Endothelial cell of umbilical vein (primary cell): ENCODE data around the gene CPED1. TPM values are rescaled to one million over a fixed set of nuclear protein-coding genes. Genes with fewer than 3 reads are reported as not detected.

ENCODE experiments used
- BruUV-seq: library from RNA; stranded (reverse); fragments of 400-500 nt; replicated peaks from 2 replicates; lab custom pipeline; 2021; lab: Mats Ljungman, UMichigan
- CTCF ChIA-PET: fragments of 300-600, 350-600 bp; sonication (Branson Sonifier 250); formaldehyde crosslinking; loops from one replicate; lab custom pipeline; 2021; ENCODE audit warnings: antibody characterized with exemption, inconsistent platforms; lab: Charles Lee
- POLR2A ChIA-PET: fragments of 300-600, 350-600 bp; sonication (Branson Sonifier 250); formaldehyde crosslinking; loops from one replicate; lab custom pipeline; 2021; ENCODE audit warnings: antibody characterized with exemption, inconsistent platforms; lab: Charles Lee
- DNase-seq: peaks from one replicate; pipeline ENCODE4 v3.0.0-alpha.2; 2011; ENCODE audit warnings: low read depth, low spot score
- FAIRE-seq: peaks from 2 replicates; lab custom pipeline; 2011; peaks lifted over from hg19 to GRCh38; lab: Jason Lieb, UNC
- H2AFZ ChIP-seq: 2 replicates; pipeline ENCODE4 v1.6.0; 2012; ENCODE audit warnings: low read depth, low read length, control low read depth, inconsistent platforms
- H3K27ac ChIP-seq: 2 replicates; pipeline ENCODE4 v1.5.1; 2011; ENCODE audit warnings: low read depth, mild to moderate bottlenecking, control low read depth, low read length, moderate library complexity; ENCODE audit not compliant: insufficient read depth
- H3K27me3 ChIP-seq, 2 experiments: 2 replicates each; pipeline versions ENCODE4 v1.6.0 to v1.6.1; 2011; ENCODE audit warnings: low read length in 2 of 2, mixed read lengths in 1 of 2; ENCODE audit not compliant: control insufficient read depth in 2 of 2, insufficient read depth in 2 of 2
- H3K36me3 ChIP-seq, 2 experiments: 2 replicates in 1 of 2; 3 replicates in 1 of 2; pipeline ENCODE4 v1.5.1; 2011; ENCODE audit warnings: low read length in 2 of 2, mild to moderate bottlenecking in 1 of 2, moderate library complexity in 1 of 2; ENCODE audit not compliant: control insufficient read depth in 2 of 2, insufficient read depth in 2 of 2; ENCODE audit errors: extremely low read depth in 1 of 2
- H3K4me1 ChIP-seq: 3 replicates; pipeline ENCODE4 v1.5.1; 2011; ENCODE audit warnings: mild to moderate bottlenecking, low read length; ENCODE audit not compliant: control insufficient read depth, insufficient read depth; ENCODE audit errors: extremely low read depth
- H3K4me2 ChIP-seq: 2 replicates; pipeline ENCODE4 v1.6.1; 2011; ENCODE audit warnings: low read length, control low read depth, mixed read lengths; ENCODE audit not compliant: insufficient read depth
- H3K4me3 ChIP-seq, 3 experiments: fragments of 200-600 bp in 1 of 3; sonication (generic), shearing (Covaris generic) in 1 of 3; replicated peaks in 1 of 3; 2 replicates each; pipeline ENCODE4 v1.5.1; 2011 to 2016; ENCODE audit warnings: control low read depth in 3 of 3, low read length in 3 of 3, mild to moderate bottlenecking in 2 of 3, inconsistent platforms in 1 of 3, low read depth in 1 of 3, moderate library complexity in 1 of 3; ENCODE audit not compliant: insufficient read depth in 1 of 3
- H3K79me2 ChIP-seq: 2 replicates; pipeline ENCODE4 v1.6.0; 2012; ENCODE audit warnings: low read length, inconsistent platforms; ENCODE audit not compliant: control insufficient read depth, insufficient read depth
- H3K9ac ChIP-seq: replicated peaks from 2 replicates; pipeline ENCODE3; 2011; ENCODE audit warnings: low read length, control low read depth; ENCODE audit not compliant: insufficient read depth; ENCODE audit errors: extremely low read depth
- H3K9me1 ChIP-seq: replicated peaks from 3 replicates; pipeline ENCODE4 v1.6.0; 2011; ENCODE audit warnings: mild to moderate bottlenecking, low read length; ENCODE audit not compliant: control insufficient read depth, insufficient read depth; ENCODE audit errors: extremely low read depth
- H3K9me3 ChIP-seq: replicated peaks from 2 replicates; pipeline ENCODE4 v1.5.1; 2012; ENCODE audit warnings: low read length, inconsistent platforms; ENCODE audit not compliant: control insufficient read depth, insufficient read depth
- H4K20me1 ChIP-seq: replicated peaks from 2 replicates; pipeline ENCODE3; 2011; ENCODE audit warnings: mild to moderate bottlenecking, low read length; ENCODE audit not compliant: control insufficient read depth, insufficient read depth; ENCODE audit errors: extremely low read depth
- CTCF ChIP-seq, 2 donors: IDR thresholded peaks; 1 replicate in 1 of 2; 2 replicates in 1 of 2; pipeline ENCODE4 v1.5.1; 2011; ENCODE audit warnings: low read length in 2 of 2, mild to moderate bottlenecking in 2 of 2, moderate library complexity in 2 of 2, control low read depth in 1 of 2, inconsistent platforms in 1 of 2, low read depth in 1 of 2; ENCODE audit not compliant: insufficient read depth in 1 of 2; ENCODE audit errors: extremely low read depth in 1 of 2
- EZH2 ChIP-seq: IDR thresholded peaks from 2 replicates; pipeline ENCODE4 v1.6.1; 2012; ENCODE audit warnings: borderline replicate concordance, low read depth, mild to moderate bottlenecking, moderate library complexity, low read length, inconsistent platforms; ENCODE audit not compliant: severe bottlenecking
- FOS ChIP-seq: IDR thresholded peaks from 2 replicates; pipeline ENCODE4 v1.6.1; 2011; ENCODE audit warnings: mild to moderate bottlenecking, low read length, moderate library complexity, borderline replicate concordance; ENCODE audit not compliant: insufficient read depth
- GATA2 ChIP-seq: IDR thresholded peaks from 2 replicates; pipeline ENCODE4 v1.7.0; 2011; ENCODE audit warnings: low read depth, mild to moderate bottlenecking, moderate library complexity, mixed read lengths, low read length; ENCODE audit not compliant: insufficient read length, insufficient read depth
- JUN ChIP-seq: IDR thresholded peaks from 2 replicates; pipeline ENCODE4 v1.6.1; 2011; ENCODE audit warnings: borderline replicate concordance, low read depth; ENCODE audit not compliant: insufficient read length, insufficient read depth
- MYC ChIP-seq: IDR thresholded peaks from one replicate; pipeline ENCODE4 v1.6.1; 2011; ENCODE audit warnings: mild to moderate bottlenecking, low read depth, low read length
- POLR2A ChIP-seq: IDR thresholded peaks from 2 replicates; pipeline ENCODE4 v1.6.1; 2012; ENCODE audit warnings: low read depth, mild to moderate bottlenecking, control low read depth, low read length
- POLR2AphosphoS5 ChIP-seq: IDR thresholded peaks from 2 replicates; pipeline ENCODE4 v1.6.1; 2012; ENCODE audit warnings: low read depth, mild to moderate bottlenecking, control low read depth, low read length, moderate library complexity; ENCODE audit not compliant: insufficient read depth
- dilution Hi-C: fragments of 300-500 bp; cut with MboI; formaldehyde crosslinking; loops from one replicate; pipeline ENCODE4 v1.15.0; 2019; ENCODE audit warnings: low sequenced_read_pairs; ENCODE audit not compliant: extremely low pct_ligation_motif_present
- intact Hi-C: fragments of 100-400 bp; cut with micrococcal nuclease; formaldehyde crosslinking; loops from one replicate; pipeline ENCODE4 v1.10.0; 2022
- polyA plus RNA-seq, 4 experiments: library from polyadenylated mRNA; depleted of rRNA in 3 of 4; stranded (reverse) in 3 of 4; unstranded in 1 of 4; fragments of >200 nt; gene quantifications; 2 replicates each; pipeline versions ENCODE4 v1.2.1 to v1.2.3, GENCODE V29; 2011 to 2012; ENCODE audit warnings: missing spikeins in 1 of 4
- total RNA-seq: library from RNA; stranded (reverse); gene quantifications from 2 replicates; pipeline ENCODE4 v1.2.3, GENCODE V29; 2021
- TF ChIP-seq, protein P1 (sequence below): IDR thresholded peaks from 2 replicates; pipeline ENCODE4 v1.6.1; 2011; ENCODE audit not compliant: insufficient read depth, insufficient read length

The CPED1 gene
- total and polyA plus RNA-seq, 2 donors (not counting 3 experiments of a cell fraction or from before 2014, with no cell fraction given), result 0.22 to 3.0 TPM

- Histone ChIP-seq H3K79me2 (peaks cover 3% of the 10 kb centered on the region), H2AFZ (no peak overlapping the region), H3K36me3 (peaks cover 14 to 26% of the 10 kb centered on the region in 2 experiments), H3K9ac (no peak overlapping the region), H3K27me3 (no peaks in the 10 kb centered on the region), H3K4me3 (no peak overlapping the region), H4K20me1 (no peaks in the 10 kb centered on the region), H3K4me2 (no peak overlapping the region), H3K27ac (no peak overlapping the region), H3K4me1 (no peaks in the 10 kb centered on the region), H3K9me1 (no peaks in the 10 kb centered on the region), H3K9me3 (no peaks in the 10 kb centered on the region)
- intact Hi-C loops, result no loop called here
- FAIRE-seq (no peak), DNase-seq (no peak)
- ChIA-PET CTCF (interaction anchor here (1.4 kb wide), 1 partner anchor 21 kb away, joined by 3 read pairs; no protein-coding TSS in a partner anchor), POLR2A (no interaction called here)
- dilution Hi-C loops, result no loop called here
- TF ChIP-seq JUN, result no peak
- TF ChIP-seq EZH2, result no peak
- no peak for TF ChIP-seq MYC
- no peak for TF ChIP-seq POLR2A
- TF ChIP-seq, protein P1, sequence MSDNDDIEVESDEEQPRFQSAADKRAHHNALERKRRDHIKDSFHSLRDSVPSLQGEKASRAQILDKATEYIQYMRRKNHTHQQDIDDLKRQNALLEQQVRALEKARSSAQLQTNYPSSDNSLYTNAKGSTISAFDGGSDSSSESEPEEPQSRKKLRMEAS, result no peak
- TF ChIP-seq FOS, result no peak
- TF ChIP-seq GATA2, result no peak
- TF ChIP-seq CTCF (IDR thresholded peaks at IDR 0.05; ENCODE audit: extremely low read depth in 1 of 2, insufficient read depth in 1 of 2, low read depth in 1 of 2, low read length in 2 of 2), result no peak
- TF ChIP-seq POLR2AphosphoS5, result no peak
- BruUV-seq, result no TSS peak
Measured at GRCh38 chr7:120966961-120967360, 21.6 kb upstream of the CPED1 start.
